Activated naive CD4-positive, alpha-beta T cell treated with Interleukin-2 at 50 U/mL for 16 hours (primary cell): ENCODE results near the gene PSME1.

Experiments used
- DNase-seq: peaks from one replicate; pipeline ENCODE4 v3.0.0-alpha.2; 2020

PSME1 gene

DNA sequence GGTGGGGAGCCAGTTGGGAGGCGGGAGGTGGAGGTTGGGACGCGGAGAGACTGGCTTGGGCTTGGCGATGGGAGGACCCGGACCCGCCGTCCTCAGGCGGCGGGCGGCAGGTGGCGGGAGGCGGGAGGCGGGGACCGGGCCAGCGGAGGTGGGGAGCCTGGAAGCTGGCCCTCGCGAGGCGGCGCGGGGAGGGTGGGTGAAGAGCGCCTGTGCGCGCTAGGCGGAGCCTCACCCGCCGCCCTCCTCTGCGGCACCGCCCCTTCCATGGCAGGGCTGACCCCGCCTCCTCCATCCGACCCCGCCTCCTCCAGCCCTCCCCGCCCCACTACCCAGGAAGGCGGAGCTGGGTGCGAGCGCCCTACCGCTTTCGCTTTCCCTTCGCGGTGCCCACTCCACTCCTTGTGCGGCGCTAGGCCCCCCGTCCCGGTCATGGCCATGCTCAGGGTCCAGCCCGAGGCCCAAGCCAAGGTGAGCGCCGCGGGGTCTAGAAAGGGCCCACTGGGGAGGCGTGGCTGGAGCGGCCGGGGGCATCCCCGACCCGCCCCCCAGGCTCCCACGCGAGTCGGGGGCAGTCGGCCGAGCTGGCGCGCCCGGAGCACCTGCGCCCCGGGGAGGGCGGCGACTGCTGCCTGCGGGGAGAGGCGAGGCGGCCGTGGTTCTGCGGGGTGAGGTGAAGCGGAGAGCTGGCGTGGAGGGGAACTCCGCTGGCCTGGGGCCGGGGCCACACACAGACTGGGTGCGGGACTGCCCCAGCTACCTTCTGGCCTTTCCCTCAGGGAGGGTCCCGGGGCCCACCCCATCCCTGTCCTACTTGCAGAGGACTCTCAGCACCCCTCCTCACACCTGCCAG is at the start of gene PSME1:
Gene PSME1 (plus strand): TSS at position 361 of the 850 bp plus-strand sequence. CDS start 69 bp downstream, at position 430.
- DNase-seq = peak; percentile 93

DNA sequence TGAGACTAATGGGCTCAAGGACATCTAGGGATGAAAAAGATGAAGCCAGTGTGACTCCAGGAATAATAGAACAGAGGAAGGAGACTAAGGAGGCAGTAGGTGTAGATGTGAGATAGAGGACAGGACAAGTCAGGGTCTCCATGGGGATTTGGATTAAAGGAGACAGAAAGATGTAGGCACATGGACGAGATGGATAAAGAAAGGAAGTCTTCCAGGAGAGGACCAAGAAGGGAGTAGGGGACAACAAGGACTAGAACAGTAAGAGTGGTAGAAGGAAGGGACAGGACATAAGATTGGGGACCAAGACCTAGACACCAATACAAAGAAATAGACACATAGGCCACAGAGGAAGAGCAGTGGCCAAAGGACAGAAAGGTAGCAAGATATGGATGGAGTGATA is 49.0 kb upstream of the PSME1 start:
- DNase-seq = no peak

GRCh38 chr14:24088095-24088494 is 47.9 kb upstream of the PSME1 start:
- DNase-seq = no peak

GRCh38 chr14:24089890-24090289 is 46.1 kb upstream of the PSME1 start:
- DNase-seq = no peak

- no peak for DNase-seq
Observed at GRCh38 chr14:24092110-24092504, 43.9 kb upstream of the PSME1 start.

DNA sequence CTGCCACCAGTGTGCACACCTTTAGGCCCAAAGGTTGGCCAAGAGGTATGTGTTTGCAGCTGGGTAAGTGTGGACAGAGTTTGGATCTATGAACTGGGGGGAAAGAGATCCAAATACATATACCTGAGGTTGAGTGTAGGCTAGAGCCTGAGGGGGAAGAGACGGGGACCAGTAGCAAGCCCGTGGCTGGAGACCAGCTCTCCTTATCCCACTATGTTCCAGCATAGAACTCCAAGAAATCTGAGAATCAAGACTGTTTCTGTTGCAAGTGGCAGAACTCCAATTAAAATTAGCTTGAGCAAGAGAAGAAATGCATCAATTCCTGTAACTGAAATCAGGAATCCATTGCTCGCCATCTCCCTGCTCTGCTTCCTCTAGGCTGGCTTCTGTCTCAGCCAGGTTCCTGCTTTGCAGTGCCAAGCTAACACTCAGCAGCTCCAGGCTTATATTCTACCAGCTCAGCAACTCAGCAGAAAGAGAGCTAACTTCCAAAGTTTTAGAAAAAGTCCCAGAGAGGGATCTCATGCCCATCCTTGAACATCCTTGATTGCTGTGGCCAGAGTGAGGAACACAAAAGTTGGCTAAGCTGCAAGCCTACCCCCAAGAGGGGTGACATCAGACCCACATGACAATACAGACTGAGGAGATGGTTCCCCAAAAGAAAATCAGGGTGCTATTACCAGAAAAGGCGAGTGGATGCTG is 43.3 kb upstream of the PSME1 start:
- DNase-seq = no peak

GRCh38 chr14:24093207-24093900 is 42.6 kb upstream of the PSME1 start:
- no peak for DNase-seq

DNA sequence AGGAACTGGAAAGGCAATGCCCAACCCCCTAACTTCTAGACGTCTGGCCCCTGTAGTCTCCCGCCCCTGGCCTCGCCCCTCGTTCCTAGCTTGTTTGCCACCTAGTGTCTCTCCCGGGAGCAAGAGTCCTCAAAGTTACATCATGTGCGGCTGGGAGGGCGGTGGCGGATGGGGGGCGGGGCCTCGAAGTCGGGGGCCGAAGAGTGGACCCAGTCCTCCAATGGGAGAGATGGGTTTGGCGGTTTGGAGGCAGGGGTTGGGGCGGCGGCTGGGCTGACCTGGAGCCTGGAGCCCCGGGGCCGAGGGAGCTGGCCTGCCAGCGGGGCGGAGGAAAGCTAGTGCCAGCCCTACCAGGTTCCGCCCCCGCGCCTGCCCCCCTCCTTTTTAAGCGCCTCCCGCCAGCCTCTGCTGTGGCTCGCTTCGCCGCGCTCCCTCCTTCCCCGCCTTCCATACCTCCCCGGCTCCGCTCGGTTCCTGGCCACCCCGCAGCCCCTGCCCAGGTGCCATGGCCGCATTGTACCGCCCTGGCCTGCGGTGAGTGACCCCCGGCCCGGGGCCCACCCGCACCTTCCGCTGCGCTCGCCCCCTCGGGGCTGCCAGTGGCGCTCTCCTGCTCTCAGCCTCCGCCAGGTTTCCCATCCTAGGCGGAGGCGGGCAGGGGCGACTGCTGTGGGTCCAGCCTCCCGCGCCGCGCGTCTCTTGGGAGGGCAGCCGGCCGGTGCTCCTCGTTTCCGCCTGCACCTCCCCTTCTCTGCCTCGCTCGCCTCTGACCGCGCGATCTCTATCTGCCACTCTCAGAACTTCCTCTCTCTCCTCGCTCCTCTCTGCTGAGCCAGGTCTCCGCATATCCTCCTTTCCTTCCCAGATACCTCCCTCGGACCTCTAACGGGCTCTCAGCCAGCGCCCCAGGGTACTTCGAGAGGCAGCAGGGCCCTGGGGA is 41.8 kb upstream of the PSME1 start, which contains the start of gene PCK2:
Gene PCK2 (plus strand): TSS at position 411 of the 940 bp plus-strand sequence. CDS start 95 bp downstream, at position 506.
- peak; percentile 91 for DNase-seq

DNA sequence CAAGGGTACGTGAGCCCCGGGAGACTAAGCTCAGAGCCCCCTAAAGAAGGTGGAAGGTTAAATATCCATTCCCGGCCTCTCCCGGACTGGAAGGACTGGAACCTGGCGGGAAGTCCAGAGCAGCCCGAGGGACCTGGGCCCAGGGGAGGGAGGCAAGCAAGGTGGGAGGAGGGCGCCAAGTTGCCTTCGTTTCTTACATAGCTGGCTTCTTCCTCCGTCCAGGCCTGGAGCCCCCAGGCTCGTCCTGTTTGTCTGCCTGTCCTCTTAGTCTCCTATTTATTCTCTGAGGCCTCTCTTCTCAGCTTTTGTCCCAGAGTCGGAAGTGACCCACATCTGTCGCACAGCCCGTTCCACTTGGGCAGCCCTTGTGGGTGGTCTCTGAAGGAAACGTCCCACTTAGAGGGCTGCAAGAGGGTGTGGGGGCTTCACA is 41.1 kb upstream of the PSME1 start:
- peak; percentile 23 for DNase-seq

DNA sequence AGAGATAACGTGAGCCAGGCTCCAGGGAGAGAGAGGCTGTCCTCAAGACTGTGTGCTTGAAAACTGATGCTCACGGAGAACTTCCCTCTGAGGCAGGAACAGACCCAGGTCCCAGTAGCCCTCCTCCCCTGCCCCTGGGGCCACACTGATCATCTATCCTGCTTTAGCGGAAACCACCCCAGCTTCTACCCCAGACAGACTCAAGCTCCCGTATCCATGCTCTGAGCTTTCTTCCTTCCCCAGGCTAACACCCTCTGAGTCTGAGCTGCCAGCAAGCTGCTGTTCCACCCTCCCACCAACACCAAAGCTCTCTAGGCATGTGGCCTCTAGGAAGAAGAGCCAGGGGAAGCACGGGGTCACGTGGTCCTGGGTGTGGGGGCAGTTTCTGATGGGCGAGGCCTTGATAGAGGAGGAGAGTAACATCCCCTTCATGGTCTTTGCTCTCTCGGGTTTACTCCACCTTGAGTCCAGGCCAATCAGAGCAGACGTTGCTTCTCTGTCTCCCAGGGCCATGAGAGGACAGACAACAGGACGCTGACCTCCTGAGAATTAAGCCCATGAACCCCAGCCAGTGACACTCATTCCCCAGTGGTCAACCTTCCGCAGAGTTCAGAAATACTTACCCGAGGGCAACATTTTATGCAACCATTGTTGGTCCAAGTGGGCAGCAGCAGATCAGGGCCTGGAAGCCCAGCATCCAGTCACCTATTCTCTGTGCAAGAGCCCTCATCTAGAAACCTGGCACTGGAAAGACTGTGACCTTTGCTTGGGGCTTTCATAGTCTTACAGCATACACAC is 40.5 kb upstream of the PSME1 start:
- DNase-seq = peak; percentile 76

DNA sequence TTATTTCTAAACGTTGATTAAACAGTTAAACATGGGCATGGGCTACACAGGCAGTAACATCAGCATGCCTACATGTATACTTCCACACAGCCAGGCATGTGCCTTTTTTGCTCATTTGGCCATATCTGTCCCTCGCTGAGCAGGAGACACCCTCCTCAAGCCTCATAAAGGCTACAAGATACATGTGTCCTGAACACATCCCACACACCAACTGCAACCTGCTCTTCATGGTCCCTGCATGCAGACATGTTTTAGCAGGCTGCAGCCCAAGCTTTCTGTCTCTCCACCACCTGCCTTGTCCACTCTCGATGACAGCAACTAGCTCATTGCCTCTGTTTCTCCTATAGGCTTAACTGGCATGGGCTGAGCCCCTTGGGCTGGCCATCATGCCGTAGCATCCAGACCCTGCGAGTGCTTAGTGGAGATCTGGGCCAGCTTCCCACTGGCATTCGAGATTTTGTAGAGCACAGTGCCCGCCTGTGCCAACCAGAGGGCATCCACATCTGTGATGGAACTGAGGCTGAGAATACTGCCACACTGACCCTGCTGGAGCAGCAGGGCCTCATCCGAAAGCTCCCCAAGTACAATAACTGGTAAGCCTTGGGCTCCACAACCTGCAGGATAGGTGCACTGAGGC is 39.3 kb upstream of the PSME1 start:
- no peak for DNase-seq

DNA sequence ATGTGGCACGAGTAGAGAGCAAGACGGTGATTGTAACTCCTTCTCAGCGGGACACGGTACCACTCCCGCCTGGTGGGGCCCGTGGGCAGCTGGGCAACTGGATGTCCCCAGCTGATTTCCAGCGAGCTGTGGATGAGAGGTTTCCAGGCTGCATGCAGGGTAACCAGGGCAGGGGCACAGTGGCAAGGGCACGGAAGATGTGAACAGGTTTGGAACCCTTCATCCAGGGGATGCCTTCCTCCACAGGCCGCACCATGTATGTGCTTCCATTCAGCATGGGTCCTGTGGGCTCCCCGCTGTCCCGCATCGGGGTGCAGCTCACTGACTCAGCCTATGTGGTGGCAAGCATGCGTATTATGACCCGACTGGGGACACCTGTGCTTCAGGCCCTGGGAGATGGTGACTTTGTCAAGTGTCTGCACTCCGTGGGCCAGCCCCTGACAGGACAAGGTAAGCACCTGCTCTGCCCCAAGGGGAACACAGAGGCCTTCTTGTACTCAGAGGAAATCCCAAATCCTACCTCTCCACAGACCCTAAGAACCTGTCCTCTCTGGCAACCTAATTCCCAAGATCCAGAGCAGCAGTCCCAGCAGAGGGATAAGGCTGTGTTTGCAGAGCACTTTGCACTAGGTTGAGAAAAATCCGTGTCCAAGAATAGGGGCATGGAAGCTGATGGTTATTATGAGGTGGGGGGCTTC is 37.6 kb upstream of the PSME1 start:
- DNase-seq = no peak

- DNase-seq = no peak
Observed at GRCh38 chr14:24098927-24099813, 36.8 kb upstream of the PSME1 start.

- DNase-seq = no peak
Observed at GRCh38 chr14:24100197-24100981, 35.6 kb upstream of the PSME1 start.

- DNase-seq = no peak
Observed at GRCh38 chr14:24100982-24101494, 35.0 kb upstream of the PSME1 start.

DNA sequence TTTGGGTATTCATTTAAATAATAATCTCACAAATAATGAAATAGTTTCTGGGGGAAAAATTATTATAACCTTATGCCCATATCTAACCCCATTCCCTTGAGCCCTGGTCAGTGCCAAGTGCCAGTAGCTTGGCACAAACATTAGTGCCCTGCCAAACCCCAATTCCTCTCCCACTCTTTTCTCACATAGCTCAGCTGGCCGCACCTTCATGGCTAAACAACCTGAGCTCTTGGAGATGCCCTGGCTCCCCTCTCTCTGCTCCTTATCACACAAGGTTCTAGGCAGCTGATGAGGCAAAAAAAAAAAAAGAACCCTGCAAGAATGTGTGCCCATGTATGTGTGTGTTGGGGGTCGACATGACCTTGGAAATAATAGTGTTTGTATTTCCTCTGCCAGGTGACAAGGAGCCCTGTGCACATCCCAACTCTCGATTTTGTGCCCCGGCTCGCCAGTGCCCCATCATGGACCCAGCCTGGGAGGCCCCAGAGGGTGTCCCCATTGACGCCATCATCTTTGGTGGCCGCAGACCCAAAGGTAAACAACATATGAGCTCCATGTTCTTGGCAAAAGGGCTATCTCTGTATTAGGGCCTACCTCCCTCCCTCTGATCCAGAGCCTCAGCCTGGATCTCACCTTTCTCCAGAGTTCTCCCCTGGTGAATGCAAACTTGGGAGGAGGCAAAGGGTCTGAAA is 33.5 kb upstream of the PSME1 start:
- no peak for DNase-seq

DNA sequence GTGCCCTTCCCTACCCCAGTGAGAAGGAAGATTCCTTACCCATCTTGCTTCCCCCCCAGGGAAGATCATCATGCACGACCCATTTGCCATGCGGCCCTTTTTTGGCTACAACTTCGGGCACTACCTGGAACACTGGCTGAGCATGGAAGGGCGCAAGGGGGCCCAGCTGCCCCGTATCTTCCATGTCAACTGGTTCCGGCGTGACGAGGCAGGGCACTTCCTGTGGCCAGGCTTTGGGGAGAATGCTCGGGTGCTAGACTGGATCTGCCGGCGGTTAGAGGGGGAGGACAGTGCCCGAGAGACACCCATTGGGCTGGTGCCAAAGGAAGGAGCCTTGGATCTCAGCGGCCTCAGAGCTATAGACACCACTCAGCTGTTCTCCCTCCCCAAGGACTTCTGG is 32.5 kb upstream of the PSME1 start:
- DNase-seq = no peak
